H1 (cell line): ENCODE results near the gene CXCL9. TPM values are rescaled to one million over a fixed set of nuclear protein-coding genes. Genes with fewer than 3 reads are reported as not detected.

Experiments
- CTCF ChIA-PET: fragments of 300-600 bp; sonication (Branson Sonifier 250); formaldehyde crosslinking; loops from one replicate; lab custom pipeline; 2021; ENCODE audit not compliant: partially characterized antibody; lab: Charles Lee
- POLR2A ChIA-PET: fragments of 300-600 bp; sonication (Branson Sonifier 250); formaldehyde crosslinking; loops from one replicate; lab custom pipeline; 2021; ENCODE audit warnings: inconsistent platforms; ENCODE audit not compliant: partially characterized antibody; lab: Charles Lee
- DNase-seq, 2 experiments: peaks; one replicate each; pipeline versions ENCODE4 v3.0.0 to v3.0.0-alpha.2; 2010 to 2022; ENCODE audit warnings: low spot score in 2 of 2, low read depth in 1 of 2, mixed read lengths in 1 of 2
- FAIRE-seq: peaks from 2 replicates; lab custom pipeline; 2011; peaks lifted over from hg19 to GRCh38; lab: Jason Lieb, UNC
- H2AFZ ChIP-seq: 2 replicates; pipeline ENCODE4 v1.8.1; 2012; ENCODE audit warnings: low read length, inconsistent platforms
- H2AK5ac ChIP-seq: 2 replicates; pipeline ENCODE4 v1.6.1; 2013; ENCODE audit warnings: low read depth, low read length
- H2BK120ac ChIP-seq: replicated peaks from 2 replicates; pipeline ENCODE3; 2013; ENCODE audit warnings: low read depth, low read length, inconsistent platforms
- H2BK12ac ChIP-seq: 2 replicates; pipeline ENCODE4 v1.6.1; 2013; ENCODE audit warnings: low read depth, low read length
- H2BK15ac ChIP-seq: 2 replicates; pipeline ENCODE4 v1.6.1; 2013; ENCODE audit warnings: low read length
- H2BK20ac ChIP-seq: 2 replicates; pipeline ENCODE4 v1.6.1; 2013; ENCODE audit warnings: low read length
- H2BK5ac ChIP-seq: 2 replicates; pipeline ENCODE4 v1.6.1; 2013; ENCODE audit warnings: low read depth, low read length
- H3K14ac ChIP-seq: 2 replicates; pipeline ENCODE4 v1.6.1; 2013; ENCODE audit warnings: inconsistent platforms; ENCODE audit not compliant: insufficient read length
- H3K18ac ChIP-seq: 2 replicates; pipeline ENCODE4 v1.6.1; 2013; ENCODE audit warnings: low read length; ENCODE audit errors: extremely low read depth
- H3K23ac ChIP-seq: 2 replicates; pipeline ENCODE4 v1.6.1; 2013; ENCODE audit warnings: inconsistent platforms; ENCODE audit not compliant: insufficient read length
- H3K23me2 ChIP-seq: 2 replicates; pipeline ENCODE4 v1.6.1; 2013; ENCODE audit warnings: low read depth, low read length
- H3K27ac ChIP-seq: 2 replicates; pipeline ENCODE4 v1.6.1; 2011; ENCODE audit warnings: low read depth, low read length, inconsistent platforms
- H3K27me3 ChIP-seq, 4 experiments: replicated peaks in 1 of 4; 1 replicate in 1 of 4; 2 replicates in 3 of 4; pipeline versions ENCODE4 v1.6.1 to v1.8.1; 2011 to 2013; ENCODE audit warnings: low read length in 3 of 4, mild to moderate bottlenecking in 3 of 4, inconsistent platforms in 2 of 4, mixed read lengths in 2 of 4, moderate library complexity in 1 of 4; ENCODE audit not compliant: control insufficient read depth in 3 of 4, insufficient read depth in 3 of 4; ENCODE audit errors: extremely low read depth in 1 of 4
- H3K36me3 ChIP-seq, 4 experiments: 2 replicates each; pipeline versions ENCODE4 v1.6.1 to v1.8.1; 2011 to 2013; ENCODE audit warnings: mild to moderate bottlenecking in 4 of 4, low read length in 3 of 4, moderate library complexity in 2 of 4, control low read depth in 1 of 4, inconsistent platforms in 1 of 4; ENCODE audit not compliant: insufficient read depth in 4 of 4, control insufficient read depth in 2 of 4
- H3K4ac ChIP-seq: replicated peaks from 2 replicates; pipeline ENCODE3; 2013; ENCODE audit warnings: low read length, low read depth, mixed read lengths, inconsistent platforms; ENCODE audit not compliant: insufficient read length
- H3K4me1 ChIP-seq, 4 experiments: replicated peaks in 1 of 4; 1 replicate in 1 of 4; 2 replicates in 3 of 4; pipeline versions ENCODE4 v1.6.1 to v1.8.1; 2011 to 2013; ENCODE audit warnings: low read length in 3 of 4, inconsistent platforms in 2 of 4, mixed read lengths in 1 of 4; ENCODE audit not compliant: insufficient read depth in 4 of 4, control insufficient read depth in 3 of 4
- H3K4me2 ChIP-seq, 2 experiments: 2 replicates each; pipeline versions ENCODE4 v1.6.1 to v1.8.1; 2011 to 2013; ENCODE audit warnings: low read depth in 2 of 2, low read length in 2 of 2, control low read depth in 1 of 2, inconsistent platforms in 1 of 2, mild to moderate bottlenecking in 1 of 2; ENCODE audit not compliant: insufficient read depth in 1 of 2
- H3K4me3 ChIP-seq, 4 experiments: fragments of 200-600, 300-600 bp in 1 of 4; sonication (generic), shearing (Covaris generic), sonication (Bioruptor Twin) in 1 of 4; 2 replicates each; pipeline versions ENCODE4 v1.5.1 to v1.8.1; 2011 to 2016; ENCODE audit warnings: low read length in 4 of 4, low read depth in 3 of 4, control low read depth in 2 of 4, inconsistent platforms in 2 of 4, mild to moderate bottlenecking in 2 of 4, mixed read lengths in 1 of 4, moderate library complexity in 1 of 4; ENCODE audit not compliant: insufficient read depth in 2 of 4; ENCODE audit errors: extremely low read depth in 1 of 4
- H3K56ac ChIP-seq: replicated peaks from 2 replicates; pipeline ENCODE3; 2013; ENCODE audit warnings: low read depth, mild to moderate bottlenecking, mixed read lengths, low read length, inconsistent platforms; ENCODE audit not compliant: insufficient read length
- H3K79me1 ChIP-seq: 2 replicates; pipeline ENCODE4 v1.6.1; 2013; ENCODE audit warnings: low read depth, low read length, control low read depth
- H3K79me2 ChIP-seq, 2 experiments: 2 replicates each; pipeline versions ENCODE4 v1.6.1 to v1.8.1; 2012 to 2013; ENCODE audit warnings: low read length in 2 of 2, mild to moderate bottlenecking in 2 of 2, inconsistent platforms in 1 of 2; ENCODE audit not compliant: insufficient read depth in 2 of 2, control insufficient read depth in 1 of 2
- H3K9ac ChIP-seq, 4 experiments: replicated peaks in 1 of 4; 1 replicate in 1 of 4; 2 replicates in 3 of 4; pipeline versions ENCODE4 v1.6.1 to v1.8.1; 2011 to 2013; ENCODE audit warnings: low read depth in 3 of 4, low read length in 3 of 4, control low read depth in 2 of 4, mild to moderate bottlenecking in 2 of 4, moderate library complexity in 2 of 4, inconsistent platforms in 1 of 4; ENCODE audit errors: extremely low read depth in 1 of 4
- H3K9me3 ChIP-seq, 2 experiments: 2 replicates each; pipeline versions ENCODE4 v1.6.1 to v1.8.1; 2012 to 2013; ENCODE audit warnings: mild to moderate bottlenecking in 2 of 2, moderate library complexity in 2 of 2, control low read depth in 1 of 2, inconsistent platforms in 1 of 2, low read depth in 1 of 2, low read length in 1 of 2, mixed read lengths in 1 of 2; ENCODE audit not compliant: insufficient read depth in 2 of 2
- H4K20me1 ChIP-seq, 2 experiments: replicated peaks in 1 of 2; 2 replicates each; pipeline versions ENCODE3 to v1.8.1; 2011 to 2013; ENCODE audit warnings: inconsistent platforms in 2 of 2, low read length in 2 of 2, mild to moderate bottlenecking in 1 of 2; ENCODE audit not compliant: insufficient read depth in 2 of 2, control insufficient read depth in 1 of 2
- H4K5ac ChIP-seq: 2 replicates; pipeline ENCODE4 v1.6.1; 2013; ENCODE audit warnings: low read length, low read depth, mixed read lengths, inconsistent platforms; ENCODE audit not compliant: insufficient read length
- H4K8ac ChIP-seq: 2 replicates; pipeline ENCODE4 v1.8.0; 2013; ENCODE audit warnings: mild to moderate bottlenecking, moderate library complexity, low read length, inconsistent platforms; ENCODE audit not compliant: insufficient read depth; ENCODE audit errors: extremely low read depth
- H4K91ac ChIP-seq: replicated peaks from 2 replicates; pipeline ENCODE3; 2013; ENCODE audit warnings: low read length, mixed read lengths, inconsistent platforms; ENCODE audit not compliant: insufficient read length
- BACH1 ChIP-seq: IDR thresholded peaks from 2 replicates; pipeline ENCODE4 v1.6.1; 2012; ENCODE audit warnings: low read length, improper control_type of control experiment
- EZH2 ChIP-seq: fragments of 200-600 bp; sonication (generic); IDR thresholded peaks from 2 replicates; pipeline ENCODE4 v1.7.1; 2012; ENCODE audit warnings: low read depth, mild to moderate bottlenecking, moderate library complexity, low read length, inconsistent platforms; ENCODE audit not compliant: severe bottlenecking
- MAFK ChIP-seq: IDR thresholded peaks from 2 replicates; pipeline ENCODE4 v1.6.1; 2012; ENCODE audit warnings: low read depth, mild to moderate bottlenecking, improper control_type of control experiment, low read length
- WGBS, 2 experiments: shearing (Covaris generic) in 1 of 2; methylation state at CpG; one replicate each; pipeline versions ENCODE4 v1.1.6 to v1.1.7; 2013 to 2015; ENCODE audit warnings: low lambda C conversion rate in 2 of 2, mixed read lengths in 2 of 2, inconsistent platforms in 1 of 2, low coverage in 1 of 2, missing lambda C conversion rate in 1 of 2; ENCODE audit not compliant: insufficient replicate concordance in 2 of 2, insufficient coverage in 1 of 2, insufficient read length in 1 of 2; ENCODE audit errors: extremely low coverage in 1 of 2, missing lambda C conversion rate in 1 of 2; 5-methylcytosine and 5-hydroxymethylcytosine counted together
- polyA plus RNA-seq, 7 experiments: library from polyadenylated mRNA; depleted of rRNA in 3 of 7; stranded (reverse) in 5 of 7; unstranded in 2 of 7; fragments of >200 nt in 5 of 7; fragments of 200-250 nt in 2 of 7; gene quantifications; 1 replicate in 5 of 7; 2 replicates in 1 of 7; 4 replicates in 1 of 7; pipeline versions ENCODE4 v1.2.1 to v1.2.3, GENCODE V29; 2011 to 2013; ENCODE audit warnings: missing spikeins in 2 of 7, mixed read lengths in 2 of 7
- total RNA-seq: library from RNA; stranded (reverse); fragmentation: NEBNext Ultra II Directional; extraction: Animal tissue kit (Norgen Biotek cat#: 25700); gene quantifications from 2 replicates; pipeline ENCODE4 v1.2.1, GENCODE V29; 2021
- TF ChIP-seq, protein P1 (sequence below): IDR thresholded peaks from 2 replicates; pipeline ENCODE4 v1.6.1; 2012; ENCODE audit warnings: low read length, inconsistent platforms

The CXCL9 gene
- total and polyA plus RNA-seq, 2 of the 8 experiments (the other 6 are each of a cell fraction or from before 2014, with no cell fraction given) = not detected

DNA sequence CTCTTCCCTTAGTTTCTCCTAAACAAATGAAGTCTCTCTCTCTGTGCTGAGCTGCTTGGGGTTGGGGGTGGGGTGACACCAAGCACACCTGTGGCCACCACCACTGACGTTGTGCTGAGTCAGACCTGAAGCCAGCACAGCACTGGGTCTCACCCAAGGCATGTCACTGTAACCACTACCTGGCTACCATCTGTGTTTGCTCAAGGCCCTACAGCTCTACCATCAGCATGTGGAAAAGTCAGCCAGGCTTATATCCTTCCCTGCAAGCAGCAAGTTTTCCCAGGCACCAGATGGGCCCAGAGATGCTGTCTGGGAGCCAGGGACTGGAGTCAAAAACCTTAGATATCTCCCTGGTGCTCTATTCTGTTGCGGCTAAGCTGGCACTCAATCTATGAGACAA, 9.1 kb upstream of the CXCL9 start:
- Histone ChIP-seq H2AFZ (peak overlapping the region; percentile 93), H2BK120ac (no peak overlapping the region), H3K23ac (no peak overlapping the region), H3K4me3 (no peak overlapping the region), H4K5ac (no peak overlapping the region), H4K8ac (no peak overlapping the region; the same call in 1 of the 2 replicates), H3K9ac (no peak overlapping the region), H3K79me2 (no peaks in the 10 kb centered on the region), H3K79me1 (no peaks in the 10 kb centered on the region), H3K27ac (no peak overlapping the region), H2AK5ac (no peak overlapping the region), H4K20me1 (no peaks in the 10 kb centered on the region), H3K4me2 (no peak overlapping the region), H2BK12ac (no peak overlapping the region), H2BK5ac (no peak overlapping the region), H3K9me3 (no peaks in the 10 kb centered on the region), H3K27me3 (no peaks in the 10 kb centered on the region; a peak in 1 of 7 replicates), H2BK15ac (no peak overlapping the region), H3K4ac (no peak overlapping the region), H3K18ac (no peak overlapping the region), H3K23me2 (no peaks in the 10 kb centered on the region; the same call in 1 of the 2 replicates), H3K14ac (no peak overlapping the region), H2BK20ac (no peak overlapping the region), H4K91ac (no peak overlapping the region), H3K56ac (no peak overlapping the region), H3K36me3 (no peaks in the 10 kb centered on the region), H3K4me1 (peaks cover 0 to 7% (median 3%) of the 10 kb centered on the region in 4 experiments; a peak in 4 of 7 replicates)
- peak; percentile 79 for TF ChIP-seq BACH1
- TF ChIP-seq, protein P1, sequence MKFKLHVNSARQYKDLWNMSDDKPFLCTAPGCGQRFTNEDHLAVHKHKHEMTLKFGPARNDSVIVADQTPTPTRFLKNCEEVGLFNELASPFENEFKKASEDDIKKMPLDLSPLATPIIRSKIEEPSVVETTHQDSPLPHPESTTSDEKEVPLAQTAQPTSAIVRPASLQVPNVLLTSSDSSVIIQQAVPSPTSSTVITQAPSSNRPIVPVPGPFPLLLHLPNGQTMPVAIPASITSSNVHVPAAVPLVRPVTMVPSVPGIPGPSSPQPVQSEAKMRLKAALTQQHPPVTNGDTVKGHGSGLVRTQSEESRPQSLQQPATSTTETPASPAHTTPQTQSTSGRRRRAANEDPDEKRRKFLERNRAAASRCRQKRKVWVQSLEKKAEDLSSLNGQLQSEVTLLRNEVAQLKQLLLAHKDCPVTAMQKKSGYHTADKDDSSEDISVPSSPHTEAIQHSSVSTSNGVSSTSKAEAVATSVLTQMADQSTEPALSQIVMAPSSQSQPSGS = no peak
- no peak for TF ChIP-seq EZH2
- TF ChIP-seq MAFK = peak; percentile 76; the same call in 1 of the 2 replicates
- CTCF ChIA-PET = interaction anchor here (0.9 to 2.6 kb wide), 3 partner anchors 20 to 54 kb away, joined by 3 to 12 read pairs (median 3); no protein-coding TSS in a partner anchor
- FAIRE-seq (no peak), DNase-seq (no peak)
- 89% methylated on average over 2 of the region's 2 CpGs; no CpG with 5 or more reads in 1 of the 2 experiments for WGBS, 2 experiments
- POLR2A ChIA-PET = no interaction called here
